Left cardiac atrium (tissue), 4 donors: Measurements from ENCODE around the gene MAML3. TPM values are rescaled to one million over a fixed set of nuclear protein-coding genes. Genes with fewer than 3 reads are reported as not detected.
"Not testable (repeated sequence)": the region's sequence is repeated elsewhere in the genome, so short reads cannot be mapped to it uniquely, and the experiment has no call there.

Source experiments
- ATAC-seq, 2 donors: fragments of 200-7000 bp; cut with Tn5 transposase; one replicate each; pipeline ENCODE4 v1.9.1; 2020; ENCODE audit warnings: mild to moderate bottlenecking in 2 of 2, moderate library complexity in 2 of 2
- DNase-seq: peaks from one replicate; pipeline ENCODE4 v3.0.0-alpha.2; 2020
- intact Hi-C, 2 donors: fragments of 100-400 bp; cut with DNase I; formaldehyde crosslinking; loops; one replicate each; pipeline versions ENCODE4 v1.14.1 to v1.15.1; 2022 to 2023
- total RNA-seq, 2 donors: library from RNA; stranded (reverse); fragmentation: NEBNext Ultra II Directional; extraction: Animal tissue kit (Norgen Biotek cat#: 25700); gene quantifications; one replicate each; pipeline ENCODE4 v1.2.1, GENCODE V29; 2021
- donor health status: DM: no; HTN: yes; CAD: no.
- donor health status: DM: no; HTN: yes; CAD: no; lungs with severe emphysema.
- donor health status: DM: yes; HTN: yes; CAD: no.
- donor health status: Dilated cardiomyopathy.

MAML3 gene
- total RNA-seq, 2 donors from 2014 or later, result 2.6 to 3.0 TPM

GRCh38 chr4:139734201-139734874, 419.6 kb downstream of the MAML3 start:
- peak; percentile 27 to 39 for ATAC-seq

GRCh38 chr4:139732991-139733570, 420.9 kb downstream of the MAML3 start:
- intact Hi-C loops, result loop anchor here (5.0 to 10.0 kb wide), 6 partner anchors 82 to 524 kb away; partner anchors contain the start of gene MAML3 (in 1 of the 2)
- DNase-seq (no peak), ATAC-seq (no peak)

More at GRCh38 chr4:139734201-139734874, 419.6 kb downstream of the MAML3 start:
- no peak for DNase-seq
- intact Hi-C loops, result loop anchor here (2.0 to 10.0 kb wide), 8 partner anchors 80 to 523 kb away; partner anchors contain the start of gene MAML3 (in 1 of the 2)

DNA sequence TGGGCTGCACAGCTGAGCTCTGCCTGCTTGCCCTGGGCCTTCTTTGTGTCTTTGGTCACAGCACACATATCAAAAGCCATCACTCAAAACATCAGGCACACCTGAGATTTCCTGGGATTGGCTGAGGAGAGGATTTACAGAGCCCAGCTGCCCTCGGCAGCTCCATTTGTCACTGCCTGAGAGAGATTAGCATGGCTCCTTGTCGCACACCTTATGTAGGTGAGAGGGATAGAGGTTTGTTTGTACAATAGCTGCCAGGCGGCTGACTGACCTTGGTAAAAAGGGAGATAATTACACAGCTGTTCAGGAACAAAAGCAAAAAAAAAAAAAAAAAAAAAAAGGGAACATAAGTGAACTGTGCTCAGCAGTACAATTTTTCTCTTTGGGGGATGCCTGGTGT, 425.1 kb downstream of the MAML3 start:
- intact Hi-C loops, result no loop called here

DNA sequence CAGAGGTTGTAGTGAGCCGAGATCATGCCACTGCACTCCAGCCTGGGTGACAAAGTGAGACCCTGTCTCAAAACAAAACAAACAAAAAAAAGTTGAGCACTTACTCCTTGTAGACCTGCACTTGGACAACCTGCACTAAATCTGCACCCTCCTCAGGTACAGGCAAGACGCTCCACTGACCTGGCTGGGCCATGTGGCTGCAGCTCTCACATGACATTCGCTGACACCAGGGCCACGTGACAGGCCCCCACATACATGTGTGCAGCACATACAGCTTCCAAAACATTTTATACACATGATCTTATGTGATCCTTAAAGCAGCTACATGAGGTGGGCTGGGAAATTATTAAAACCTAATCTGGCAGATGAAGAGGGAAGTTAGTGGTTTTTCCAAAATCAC, 425.8 kb downstream of the MAML3 start:
- ATAC-seq, result no peak
- intact Hi-C loops, result no loop called here
- DNase-seq, result no peak

More for the DNA sequence above, 425.1 kb downstream of the MAML3 start:
- no peak for ATAC-seq
- no peak for DNase-seq

DNA sequence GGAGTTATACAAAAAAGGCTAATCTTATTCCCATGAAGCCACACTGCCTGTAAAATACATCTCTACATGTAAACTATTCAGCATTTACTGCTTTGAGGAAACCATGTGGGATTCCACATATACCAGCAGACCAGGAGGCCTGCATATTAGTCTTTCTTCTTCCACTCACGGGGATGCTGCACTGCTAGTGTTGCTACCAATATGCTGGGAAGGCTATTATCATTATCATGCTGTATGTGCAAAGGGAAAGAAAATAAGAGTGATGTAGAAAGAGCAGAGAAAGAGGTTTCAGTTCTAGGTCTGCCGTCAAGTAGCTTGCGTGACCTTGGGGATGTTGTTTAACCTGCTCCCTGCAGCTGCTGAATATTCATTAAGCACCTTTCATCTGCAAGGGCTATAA, 427.4 kb downstream of the MAML3 start:
- intact Hi-C loops, result no loop called here
- no peak for DNase-seq
- ATAC-seq, result no peak

GRCh38 chr4:139725236-139725635, 428.7 kb downstream of the MAML3 start:
- no peak for DNase-seq
- intact Hi-C loops, result no loop called here
- no peak for ATAC-seq

DNA sequence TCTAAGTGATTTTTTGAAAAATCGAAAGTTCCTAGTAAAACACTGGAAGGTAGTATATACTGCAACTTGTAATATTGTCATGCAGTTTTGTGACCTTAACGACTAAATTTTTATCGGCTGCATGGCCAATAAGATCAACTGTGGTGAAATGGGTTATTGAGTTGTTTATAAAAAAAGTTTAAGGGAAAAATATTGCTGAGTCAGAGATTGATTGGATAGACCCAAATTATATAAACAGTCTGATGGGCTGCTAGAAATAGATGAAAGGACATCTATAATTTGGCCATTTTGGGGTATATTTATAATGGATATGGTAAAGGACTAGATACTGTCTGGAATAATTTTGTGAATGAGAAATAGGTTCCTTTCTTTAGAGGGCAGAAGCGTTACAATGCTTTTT, 432.2 kb downstream of the MAML3 start:
- intact Hi-C loops, result no loop called here
- ATAC-seq (no peak), DNase-seq (no peak)

DNA sequence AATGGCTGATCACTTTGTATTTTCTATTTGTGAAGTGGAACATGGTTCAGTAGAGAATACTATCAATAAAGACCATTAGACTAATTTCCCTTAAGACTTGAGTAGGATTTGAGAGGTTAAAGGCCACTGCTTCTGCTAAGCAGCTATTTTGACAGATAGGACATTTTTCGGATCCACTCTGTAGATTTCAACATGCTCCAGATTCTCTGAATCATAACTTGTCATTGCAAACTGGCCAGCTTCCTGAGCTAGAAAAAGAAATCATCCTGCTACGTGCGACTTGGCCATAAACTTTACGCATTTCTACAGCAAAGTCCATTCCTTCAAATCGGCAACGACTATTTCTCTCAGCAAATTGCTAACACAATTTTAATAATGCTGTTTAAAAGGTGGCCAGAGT, 433.2 kb downstream of the MAML3 start:
- ATAC-seq, result no peak
- no peak for DNase-seq
- intact Hi-C loops, result no loop called here

- ATAC-seq (peak in 1 of 2 donors; percentile 21), DNase-seq (no peak)
- intact Hi-C loops, result no loop called here
These were observed 434.4 kb downstream of the MAML3 start for GRCh38 chr4:139719381-139720101.

DNA sequence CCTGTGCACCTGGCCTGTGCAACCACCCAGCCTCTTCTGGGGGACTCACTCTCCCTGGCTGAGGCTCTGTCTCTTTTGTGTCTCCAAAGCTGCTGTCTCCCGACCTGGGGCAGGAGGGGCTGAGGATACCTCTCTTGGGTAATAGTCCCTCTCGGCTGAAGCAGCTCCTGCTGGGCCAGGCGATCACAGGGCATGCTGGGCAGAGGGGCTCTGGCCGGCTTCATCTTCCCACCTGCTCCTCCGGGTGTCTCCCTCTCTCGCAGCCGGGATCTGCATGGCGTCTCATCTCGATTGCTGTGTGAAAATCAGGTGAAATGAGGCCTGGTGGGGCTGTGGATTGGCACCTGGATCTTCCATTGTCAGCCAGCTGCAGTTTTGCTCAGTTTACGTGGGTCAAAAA, 435.2 kb downstream of the MAML3 start:
- intact Hi-C loops, result no loop called here
- DNase-seq, result no peak
- ATAC-seq, result no peak

DNA sequence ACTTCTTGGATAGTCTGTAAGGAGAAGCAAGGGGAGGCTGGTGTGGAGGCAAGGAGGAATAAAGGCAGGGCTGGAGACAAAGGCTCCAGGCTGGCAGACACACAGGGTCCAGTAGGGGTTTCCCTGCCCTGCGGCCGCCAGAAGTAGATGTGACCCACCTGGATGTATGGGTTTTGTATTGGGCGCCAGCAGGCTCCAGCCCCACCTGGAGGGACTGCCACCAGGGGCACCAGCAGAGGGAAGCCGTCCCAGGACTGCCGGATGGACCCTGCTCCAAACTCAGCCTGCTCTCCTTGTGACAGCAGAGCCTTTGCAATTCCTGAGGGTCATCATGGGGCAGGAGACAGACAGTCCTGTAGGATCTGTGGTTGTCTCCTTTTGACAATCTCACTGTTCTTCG, 435.6 kb downstream of the MAML3 start:
- ATAC-seq (no peak), DNase-seq (no peak)
- intact Hi-C loops, result no loop called here

DNA sequence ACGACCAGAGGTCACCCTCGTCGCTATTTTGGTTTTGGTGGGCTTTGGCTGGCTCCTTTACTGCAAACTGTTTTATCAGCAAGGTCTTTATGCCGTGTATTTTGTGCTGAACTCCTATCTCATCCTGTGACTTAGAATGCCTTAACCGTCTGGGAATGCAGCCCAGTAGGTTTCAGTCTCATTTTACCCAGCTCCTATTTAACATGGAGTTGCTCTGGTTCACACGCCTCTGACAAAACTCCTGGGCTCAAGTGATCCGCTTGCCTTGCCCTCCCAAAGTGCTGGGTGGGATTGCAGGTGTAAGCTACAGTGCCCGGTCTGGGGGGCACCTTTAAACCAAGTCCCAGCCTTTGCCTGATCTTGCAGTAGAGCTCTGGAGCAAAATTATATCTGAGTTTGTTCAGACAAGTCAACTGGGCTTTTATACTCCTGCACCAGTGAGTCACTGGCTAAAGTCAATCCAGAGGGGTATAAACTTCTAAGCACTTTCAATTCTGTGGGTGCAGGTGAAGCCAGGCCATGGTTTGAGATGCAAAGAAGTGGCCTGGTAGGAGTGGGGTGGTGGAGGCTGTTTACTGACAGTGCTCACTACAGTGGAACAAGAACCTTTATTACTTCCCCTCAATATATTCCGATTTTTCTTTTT, 438.1 kb downstream of the MAML3 start:
- no peak for ATAC-seq
- intact Hi-C loops, result no loop called here
- no peak for DNase-seq

DNA sequence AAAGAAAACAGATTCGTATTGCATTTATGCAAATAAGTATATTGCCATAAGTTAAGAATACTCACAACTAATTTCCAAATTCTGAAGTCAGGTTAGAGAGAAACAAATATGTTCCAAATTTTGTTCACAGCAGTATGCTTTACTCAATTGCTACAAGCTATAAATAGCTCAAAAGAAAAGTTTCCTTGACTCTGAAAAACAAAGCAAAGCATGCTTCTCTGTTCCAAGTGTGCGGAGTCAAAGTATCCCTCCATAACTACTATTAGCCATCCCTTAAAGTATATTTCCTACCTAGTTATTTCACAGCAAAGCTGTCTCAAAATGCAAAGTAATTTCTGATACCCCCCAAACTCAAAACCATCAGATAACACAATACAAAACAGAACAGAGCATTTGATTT, 441.1 kb downstream of the MAML3 start:
- intact Hi-C loops, result no loop called here
- no peak for ATAC-seq

GRCh38 chr4:139711461-139711860, 442.5 kb downstream of the MAML3 start:
- ATAC-seq (peak in 1 of 2 donors; percentile 47), DNase-seq (peak; percentile 22)
- intact Hi-C loops, result no loop called here

More for the DNA sequence above, 441.1 kb downstream of the MAML3 start:
- no peak for DNase-seq

DNA sequence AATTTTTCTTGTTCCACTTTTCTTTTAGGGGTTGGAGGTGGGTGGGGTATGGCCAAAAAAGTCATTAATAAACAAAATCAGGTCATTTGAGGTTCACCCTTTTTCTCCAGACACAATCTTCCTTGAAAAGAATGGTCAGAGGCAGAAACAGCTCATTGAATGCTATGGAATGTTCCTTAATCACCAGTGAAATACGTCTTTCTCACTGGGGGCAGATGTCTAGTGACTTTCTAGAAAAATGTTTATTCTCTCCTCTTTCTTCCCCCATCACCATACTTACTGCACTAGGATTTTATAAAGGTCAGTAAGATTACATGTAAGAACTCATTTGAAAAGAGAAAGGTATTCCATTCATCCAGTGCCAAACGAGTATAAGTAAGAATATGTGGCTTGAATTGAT, 443.9 kb downstream of the MAML3 start:
- ATAC-seq, result no peak
- intact Hi-C loops, result no loop called here

DNA sequence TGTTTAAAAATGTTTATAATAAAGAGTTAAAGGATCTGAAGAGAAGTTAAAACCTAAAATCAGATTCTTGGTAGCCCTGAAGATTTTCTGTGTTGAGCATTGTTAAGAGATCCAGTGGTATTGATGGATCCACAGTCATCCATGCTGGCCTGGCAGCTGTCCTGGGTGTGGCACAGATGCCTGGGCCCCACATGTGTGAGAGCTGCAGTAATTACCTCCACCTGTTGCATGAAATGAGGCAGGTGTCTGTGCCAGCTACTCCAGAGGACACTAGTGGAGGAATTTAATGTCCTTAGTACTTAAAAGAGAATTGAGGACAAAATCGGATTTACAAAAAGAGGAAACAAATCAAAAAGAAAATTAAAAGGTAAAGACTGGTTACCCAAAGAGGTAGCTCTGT, 444.3 kb downstream of the MAML3 start:
- intact Hi-C loops, result no loop called here
- ATAC-seq, result no peak
- no peak for DNase-seq

More for the DNA sequence above, 443.9 kb downstream of the MAML3 start:
- DNase-seq, result no peak

DNA sequence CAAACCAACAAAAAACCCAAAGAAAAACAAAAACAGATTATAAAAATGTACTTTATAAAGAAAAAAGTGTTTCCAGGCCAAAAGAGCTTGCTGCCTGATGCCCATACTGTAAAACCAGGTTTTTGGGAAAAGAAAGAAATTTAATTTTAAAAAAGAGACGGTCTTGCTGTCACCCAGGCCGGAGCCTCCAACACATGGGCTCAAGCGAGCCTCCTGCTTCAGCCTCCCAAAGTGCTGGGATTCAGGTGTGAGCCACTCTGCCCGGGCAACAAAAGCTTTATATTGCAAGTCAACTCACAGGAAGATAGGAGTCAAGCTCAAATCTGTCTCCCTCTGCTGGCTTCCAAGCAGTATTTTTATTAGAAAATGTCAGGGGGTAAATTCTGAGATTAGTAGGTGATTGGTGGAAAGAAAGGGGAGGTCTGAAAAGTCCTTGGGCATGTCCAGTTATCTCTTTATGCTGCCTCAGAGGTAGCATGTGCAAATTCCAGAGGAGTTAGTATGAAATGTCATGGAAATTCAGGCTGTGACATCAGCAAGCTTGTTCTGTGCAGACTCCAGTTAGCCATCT, 449.0 kb downstream of the MAML3 start:
- no peak for ATAC-seq

DNA sequence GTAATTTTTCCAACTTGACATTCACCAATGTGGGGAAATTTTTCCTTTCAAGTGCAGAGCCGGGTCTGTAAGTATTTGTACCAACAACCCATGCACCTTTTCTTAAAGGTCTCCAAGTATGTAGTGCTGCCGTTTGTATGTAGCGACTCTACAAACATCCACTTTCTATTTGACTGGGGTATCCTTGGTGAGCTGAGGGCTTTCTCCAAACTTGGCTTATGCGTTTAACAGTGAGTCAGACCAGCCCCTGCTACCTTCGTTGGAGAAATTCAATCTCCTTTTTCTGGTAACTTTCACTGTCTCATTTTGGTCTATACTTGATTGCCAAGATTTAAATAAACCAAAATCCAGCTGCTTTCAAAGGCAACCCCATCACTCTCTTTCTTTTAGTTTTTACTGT, 453.4 kb downstream of the MAML3 start:
- DNase-seq (no peak), ATAC-seq (no peak)
- intact Hi-C loops, result no loop called here

More for the DNA sequence above, 449.0 kb downstream of the MAML3 start:
- intact Hi-C loops, result no loop called here
- no peak for DNase-seq

- intact Hi-C loops, DNase-seq, ATAC-seq: not testable (repeated sequence)
These were observed 455.6 kb downstream of the MAML3 start for GRCh38 chr4:139698167-139698925.
